MM.1S (cell line): ENCODE data around the gene TRIM73.
"Not testable (repeated sequence)": the region's sequence is repeated elsewhere in the genome, so short reads cannot be mapped to it uniquely, and the experiment has no call there.

Experiments used
- EZH2 ChIP-seq: fragments of 300-600 bp; sonication (generic); optimal IDR thresholded peaks from 2 replicates; pipeline ENCODE3; 2017; ENCODE audit warnings: low read depth, mild to moderate bottlenecking, antibody characterized with exemption, low read length, mixed read lengths
- EZH2phosphoT487 ChIP-seq: fragments of 300-600 bp; sonication (generic); IDR thresholded peaks from 2 replicates; pipeline ENCODE4 v1.6.1; 2018; ENCODE audit warnings: antibody characterized with exemption, low read length
- TF ChIP-seq, protein P1 (sequence below): fragments of 300-600 bp; sonication (generic); IDR thresholded peaks from 2 replicates; pipeline ENCODE4 v1.5.1; 2016; ENCODE audit warnings: antibody characterized with exemption, low read length, mixed read lengths

DNA sequence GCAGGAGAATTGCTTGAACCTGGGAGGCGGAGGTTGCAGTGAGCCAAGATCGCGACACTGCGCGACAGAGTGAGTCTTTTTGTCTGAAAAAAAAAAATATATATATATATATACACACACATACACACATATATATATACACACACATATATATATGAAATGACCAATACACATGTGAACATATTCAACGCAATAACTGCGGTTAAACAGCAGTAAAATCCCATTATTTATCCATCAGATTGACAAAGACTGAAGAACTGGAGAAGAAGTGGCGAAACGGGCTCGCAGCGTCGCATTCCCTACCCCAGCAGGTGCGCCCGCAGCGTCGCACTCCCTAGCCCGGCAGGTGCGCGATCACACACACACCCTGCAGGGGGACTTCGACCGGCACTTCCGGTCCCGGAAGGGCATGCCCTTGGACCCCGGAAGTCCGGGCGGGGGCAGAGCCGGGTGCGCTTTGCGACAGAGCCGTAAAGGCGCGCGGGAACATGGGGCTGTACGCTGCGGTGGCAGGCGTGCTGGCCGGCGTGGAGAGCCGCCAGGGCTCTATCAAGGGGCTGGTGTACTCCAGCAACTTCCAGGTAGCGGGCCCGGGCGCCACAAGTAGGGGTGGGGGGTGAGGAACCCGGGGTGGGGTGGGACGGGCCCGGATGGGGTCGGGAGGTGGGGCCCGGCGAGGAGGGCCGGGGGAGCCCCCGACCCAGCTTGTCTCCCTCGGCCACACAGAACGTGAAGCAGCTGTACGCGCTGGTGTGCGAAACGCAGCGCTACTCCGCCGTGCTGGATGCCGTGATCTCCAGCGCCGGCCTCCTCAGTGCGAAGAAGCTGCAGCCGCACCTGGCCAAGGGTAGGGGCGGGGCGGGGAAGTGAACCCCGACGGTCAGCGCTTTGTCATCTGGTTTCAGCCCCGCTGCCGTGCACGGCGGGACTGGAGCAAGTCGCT, 14.7 kb downstream of the TRIM73 start:
- TF ChIP-seq, protein P1, sequence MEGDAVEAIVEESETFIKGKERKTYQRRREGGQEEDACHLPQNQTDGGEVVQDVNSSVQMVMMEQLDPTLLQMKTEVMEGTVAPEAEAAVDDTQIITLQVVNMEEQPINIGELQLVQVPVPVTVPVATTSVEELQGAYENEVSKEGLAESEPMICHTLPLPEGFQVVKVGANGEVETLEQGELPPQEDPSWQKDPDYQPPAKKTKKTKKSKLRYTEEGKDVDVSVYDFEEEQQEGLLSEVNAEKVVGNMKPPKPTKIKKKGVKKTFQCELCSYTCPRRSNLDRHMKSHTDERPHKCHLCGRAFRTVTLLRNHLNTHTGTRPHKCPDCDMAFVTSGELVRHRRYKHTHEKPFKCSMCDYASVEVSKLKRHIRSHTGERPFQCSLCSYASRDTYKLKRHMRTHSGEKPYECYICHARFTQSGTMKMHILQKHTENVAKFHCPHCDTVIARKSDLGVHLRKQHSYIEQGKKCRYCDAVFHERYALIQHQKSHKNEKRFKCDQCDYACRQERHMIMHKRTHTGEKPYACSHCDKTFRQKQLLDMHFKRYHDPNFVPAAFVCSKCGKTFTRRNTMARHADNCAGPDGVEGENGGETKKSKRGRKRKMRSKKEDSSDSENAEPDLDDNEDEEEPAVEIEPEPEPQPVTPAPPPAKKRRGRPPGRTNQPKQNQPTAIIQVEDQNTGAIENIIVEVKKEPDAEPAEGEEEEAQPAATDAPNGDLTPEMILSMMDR = not testable (repeated sequence)
- TF ChIP-seq EZH2phosphoT487, EZH2: not testable (repeated sequence)
